Stimulated activated CD4-positive, alpha-beta T cell treated with anti-CD3 and anti-CD28 coated beads, Interleukin-4, amount 100 ng/mL, for 24 hours (primary cell): ENCODE measurements around the gene TPBG.
"Not testable (repeated sequence)": the region's sequence is repeated elsewhere in the genome, so short reads cannot be mapped to it uniquely, and the experiment has no call there.

ENCODE experiments used
- DNase-seq: peaks from one replicate; pipeline ENCODE4 v3.0.0-alpha.2; 2020

Gene TPBG

GRCh38 chr6:82376636-82377035, 13.0 kb downstream of the TPBG start:
- no peak for DNase-seq

- no peak for DNase-seq
Observed at GRCh38 chr6:82380566-82381185, 17.1 kb downstream of the TPBG start.

- no peak for DNase-seq
Observed at GRCh38 chr6:82381278-82381677, 17.7 kb downstream of the TPBG start.

- no peak for DNase-seq
Observed at GRCh38 chr6:82385102-82385501, 21.5 kb downstream of the TPBG start.

- DNase-seq: no peak
Observed at GRCh38 chr6:82385546-82385945, 21.9 kb downstream of the TPBG start.

GRCh38 chr6:82385961-82386360, 22.3 kb downstream of the TPBG start:
- DNase-seq: no peak

GRCh38 chr6:82394770-82395169, 31.2 kb downstream of the TPBG start:
- DNase-seq: not testable (repeated sequence)

GRCh38 chr6:82396964-82397751, 33.5 kb downstream of the TPBG start:
- DNase-seq: no peak

- DNase-seq: no peak
Observed at GRCh38 chr6:82397962-82398692, 34.5 kb downstream of the TPBG start.

- DNase-seq: no peak
Observed at GRCh38 chr6:82408952-82409431, 45.4 kb downstream of the TPBG start.

- DNase-seq: no peak
Observed at GRCh38 chr6:82410151-82410648, 46.6 kb downstream of the TPBG start.

GRCh38 chr6:82413868-82414267, 50.3 kb downstream of the TPBG start:
- no peak for DNase-seq

- no peak for DNase-seq
Observed at GRCh38 chr6:82415820-82416219, 52.2 kb downstream of the TPBG start.

- no peak for DNase-seq
Observed at GRCh38 chr6:82416346-82416745, 52.7 kb downstream of the TPBG start.
